Prostate gland (tissue), 2 donors: ENCODE measurements around the gene CELSR2. TPM values are rescaled to one million over a fixed set of nuclear protein-coding genes. Genes with fewer than 3 reads are reported as not detected.

ENCODE experiments used
- DNase-seq: peaks from one replicate; pipeline ENCODE4 v3.0.0-alpha.2; 2019; ENCODE audit warnings: low spot score
- H3K27ac ChIP-seq, 2 donors: fragments of 200-600 bp; sonication (generic); 2 replicates each; pipeline ENCODE4 v1.5.1; 2017 to 2019
- H3K27me3 ChIP-seq: fragments of 200-600 bp; sonication (generic); replicated peaks from 2 replicates; pipeline ENCODE4 v1.5.1; 2019; ENCODE audit not compliant: insufficient read depth
- H3K36me3 ChIP-seq, 2 donors: fragments of 200-600 bp; sonication (generic); 1 replicate in 1 of 2; 2 replicates in 1 of 2; pipeline versions ENCODE4 v1.5.1 to v1.8.1; 2017 to 2019
- H3K4me1 ChIP-seq: fragments of 200-600 bp; sonication (generic); replicated peaks from 2 replicates; pipeline ENCODE4 v1.5.1; 2019
- H3K4me3 ChIP-seq, 2 donors: fragments of 200-600 bp; sonication (generic); 2 replicates each; pipeline ENCODE4 v1.5.1; 2017 to 2019
- H3K9me3 ChIP-seq: fragments of 200-600 bp; sonication (generic); 2 replicates; pipeline ENCODE4 v1.5.1; 2017
- POLR2A ChIP-seq: fragments of 450-650 bp; IDR thresholded peaks from one replicate; pipeline ENCODE4 v1.6.1; 2016; ENCODE audit warnings: antibody characterized with exemption, mild to moderate bottlenecking
- POLR2AphosphoS5 ChIP-seq: sonication (generic); formaldehyde crosslinking; IDR thresholded peaks from one replicate; pipeline ENCODE4 v1.6.1; 2017; ENCODE audit warnings: antibody characterized with exemption
- WGBS: methylation state at CpG from one replicate; pipeline ENCODE4 v1.1.5; 2018; 5-methylcytosine and 5-hydroxymethylcytosine counted together
- intact Hi-C: fragments of 100-400 bp; cut with DNase I; formaldehyde crosslinking; loops from one replicate; pipeline ENCODE4 v1.14.2; 2022
- total RNA-seq, 2 donors: library from RNA; depleted of rRNA; stranded (reverse); fragments of >200 nt; gene quantifications; one replicate each; pipeline ENCODE4 v1.1.0, GENCODE V29; 2016
- TF ChIP-seq, protein P1 (sequence below), 4 experiments: fragments of 200-600 bp in 2 of 4; fragments of 450-650 bp in 2 of 4; sonication (generic) in 2 of 4; IDR thresholded peaks; 1 replicate in 3 of 4; 2 replicates in 1 of 4; pipeline ENCODE4 v1.5.1; 2016 to 2019; ENCODE audit warnings: antibody characterized with exemption in 4 of 4, mild to moderate bottlenecking in 2 of 4, moderate library complexity in 2 of 4

CELSR2 gene
- total RNA-seq, 2 donors from 2014 or later = 18.8 to 118 TPM

DNA sequence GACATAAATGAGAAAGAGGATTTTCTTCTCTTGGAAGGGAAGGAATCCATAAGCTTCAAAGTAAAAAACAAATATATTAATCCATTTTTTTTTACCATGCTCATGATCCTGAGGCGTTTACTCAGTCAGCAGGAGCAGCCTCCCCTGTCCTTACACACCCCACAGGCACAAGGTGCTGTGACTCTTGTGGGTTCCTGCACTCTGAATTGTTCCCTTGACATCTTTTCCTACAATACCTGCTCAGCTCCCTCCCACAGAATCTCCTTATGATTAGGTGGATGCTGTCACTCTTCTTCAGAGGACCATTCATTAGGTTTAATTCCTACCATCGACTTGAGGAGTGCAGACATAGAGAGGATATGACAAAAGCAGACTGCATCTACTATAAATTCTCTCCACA is 43.7 kb downstream of the CELSR2 start:
- H3K27me3 ChIP-seq = no peaks in the 10 kb centered on the region
- H3K27ac ChIP-seq = no peak overlapping the region
- intact Hi-C loops = no loop called here
- WGBS = 67% methylated on average over 2 of the region's 2 CpGs
- no peak for TF ChIP-seq POLR2AphosphoS5
- TF ChIP-seq POLR2A = no peak
- TF ChIP-seq, protein P1, sequence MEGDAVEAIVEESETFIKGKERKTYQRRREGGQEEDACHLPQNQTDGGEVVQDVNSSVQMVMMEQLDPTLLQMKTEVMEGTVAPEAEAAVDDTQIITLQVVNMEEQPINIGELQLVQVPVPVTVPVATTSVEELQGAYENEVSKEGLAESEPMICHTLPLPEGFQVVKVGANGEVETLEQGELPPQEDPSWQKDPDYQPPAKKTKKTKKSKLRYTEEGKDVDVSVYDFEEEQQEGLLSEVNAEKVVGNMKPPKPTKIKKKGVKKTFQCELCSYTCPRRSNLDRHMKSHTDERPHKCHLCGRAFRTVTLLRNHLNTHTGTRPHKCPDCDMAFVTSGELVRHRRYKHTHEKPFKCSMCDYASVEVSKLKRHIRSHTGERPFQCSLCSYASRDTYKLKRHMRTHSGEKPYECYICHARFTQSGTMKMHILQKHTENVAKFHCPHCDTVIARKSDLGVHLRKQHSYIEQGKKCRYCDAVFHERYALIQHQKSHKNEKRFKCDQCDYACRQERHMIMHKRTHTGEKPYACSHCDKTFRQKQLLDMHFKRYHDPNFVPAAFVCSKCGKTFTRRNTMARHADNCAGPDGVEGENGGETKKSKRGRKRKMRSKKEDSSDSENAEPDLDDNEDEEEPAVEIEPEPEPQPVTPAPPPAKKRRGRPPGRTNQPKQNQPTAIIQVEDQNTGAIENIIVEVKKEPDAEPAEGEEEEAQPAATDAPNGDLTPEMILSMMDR (IDR thresholded peaks at IDR 0.05) = no peak
- no peaks in the 10 kb centered on the region for H3K9me3 ChIP-seq
- no peaks in the 10 kb centered on the region for H3K36me3 ChIP-seq
- H3K4me1 ChIP-seq = no peaks in the 10 kb centered on the region
- DNase-seq = no peak
- no peak overlapping the region for H3K4me3 ChIP-seq

DNA sequence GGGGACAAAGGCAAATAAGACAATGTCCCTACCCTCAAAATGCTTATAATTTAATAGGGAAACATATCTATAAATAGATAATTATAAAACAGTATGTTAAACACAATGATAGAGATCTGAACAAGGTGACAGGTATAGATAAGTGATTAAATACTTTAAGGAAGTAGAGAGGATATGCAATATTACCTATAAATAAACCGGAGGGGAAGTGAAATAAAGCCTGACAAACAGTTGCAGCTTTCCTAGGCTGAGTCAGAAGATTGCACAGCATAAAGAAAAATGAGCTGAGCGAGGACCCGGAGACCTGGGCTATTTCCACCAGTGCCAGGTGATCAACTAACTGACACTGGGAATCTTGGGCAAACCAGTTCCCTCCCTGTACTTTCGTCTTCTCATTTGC is 45.1 kb downstream of the CELSR2 start:
- intact Hi-C loops = no loop called here
- TF ChIP-seq POLR2A = no peak
- TF ChIP-seq, protein P1 (IDR thresholded peaks at IDR 0.05) = no peak
- no peak for TF ChIP-seq POLR2AphosphoS5
- Histone ChIP-seq H3K4me3 (no peak overlapping the region), H3K9me3 (no peaks in the 10 kb centered on the region), H3K4me1 (no peaks in the 10 kb centered on the region), H3K36me3 (no peaks in the 10 kb centered on the region), H3K27me3 (no peaks in the 10 kb centered on the region), H3K27ac (no peak overlapping the region)
- DNase-seq = no peak
- 69% methylated on average over 4 of the region's 4 CpGs for WGBS

DNA sequence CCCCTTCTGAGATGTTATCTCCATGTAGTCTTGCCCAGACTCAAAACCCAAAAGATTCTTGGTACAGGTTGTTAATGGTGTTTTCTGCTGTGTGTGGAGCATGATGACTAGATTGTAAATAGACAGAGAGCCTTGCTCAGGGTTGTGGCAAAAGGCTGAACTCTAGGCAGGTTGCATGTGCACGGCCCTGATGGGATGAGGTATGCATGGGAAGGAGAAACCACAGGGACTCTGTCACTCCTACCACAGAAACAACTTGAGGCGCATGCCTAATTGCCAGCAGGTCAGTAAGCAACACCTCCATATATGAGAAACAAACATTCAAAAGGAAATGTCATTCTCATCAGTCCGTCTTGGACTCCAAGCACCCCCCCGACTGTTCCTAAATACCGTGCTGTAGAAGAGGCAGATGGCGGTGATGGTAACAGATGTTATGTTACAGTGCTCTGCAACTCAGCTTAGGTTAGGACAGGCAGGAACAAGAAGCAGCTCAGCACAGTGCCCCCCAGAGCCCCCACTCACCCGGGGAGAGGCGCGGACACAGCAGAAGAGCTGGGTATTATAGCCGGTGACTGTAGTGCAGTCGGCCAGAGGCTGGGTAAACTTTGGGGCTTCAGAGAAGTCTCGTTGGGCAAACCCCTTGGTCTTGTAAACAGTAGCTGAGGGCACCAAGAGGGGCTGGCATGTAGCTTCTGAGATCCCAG is 46.5 kb downstream of the CELSR2 start:
- no peaks in the 10 kb centered on the region for H3K36me3 ChIP-seq
- no peak overlapping the region for H3K27ac ChIP-seq
- intact Hi-C loops = no loop called here
- no peak for DNase-seq
- no peaks in the 10 kb centered on the region for H3K9me3 ChIP-seq
- no peaks in the 10 kb centered on the region for H3K27me3 ChIP-seq
- H3K4me3 ChIP-seq = no peak overlapping the region
- 81% methylated on average over 12 of the region's 12 CpGs for WGBS
- H3K4me1 ChIP-seq = no peaks in the 10 kb centered on the region
- no peak for TF ChIP-seq POLR2A
- TF ChIP-seq, protein P1 (IDR thresholded peaks at IDR 0.05) = no peak
- no peak for TF ChIP-seq POLR2AphosphoS5

- Histone ChIP-seq H3K4me3 (no peak overlapping the region), H3K27me3 (no peaks in the 10 kb centered on the region), H3K9me3 (no peaks in the 10 kb centered on the region), H3K27ac (no peak overlapping the region), H3K4me1 (no peaks in the 10 kb centered on the region), H3K36me3 (no peaks in the 10 kb centered on the region)
- DNase-seq = no peak
- intact Hi-C loops = no loop called here
- WGBS = 75% methylated on average over 16 of the region's 16 CpGs
- TF ChIP-seq POLR2A (no peak), POLR2AphosphoS5 (no peak)
- TF ChIP-seq, protein P1 (IDR thresholded peaks at IDR 0.05) = no peak
These were observed 47.4 kb downstream of the CELSR2 start for GRCh38 chr1:109296782-109297181.
